DMS153 (cell line): ENCODE results near the gene TADA2A.
"Not testable (repeated sequence)": the region's sequence is repeated elsewhere in the genome, so short reads cannot be mapped to it uniquely, and the experiment has no call there.

Experiments used
- DNase-seq: peaks from one replicate; lab custom pipeline; 2025; lab: John Stamatoyannopoulos, UW

TADA2A gene

GRCh38 chr17:37490638-37491614, 84.2 kb downstream of the TADA2A start:
- no peak for DNase-seq

- no peak for DNase-seq
Measured at GRCh38 chr17:37492167-37492566, 85.5 kb downstream of the TADA2A start.

GRCh38 chr17:37493249-37494027, 86.8 kb downstream of the TADA2A start:
- DNase-seq, result no peak

- DNase-seq, result no peak
Measured at GRCh38 chr17:37494401-37494831, 87.7 kb downstream of the TADA2A start.

GRCh38 chr17:37494971-37495370, 88.3 kb downstream of the TADA2A start:
- DNase-seq, result no peak

- DNase-seq, result no peak
Measured at GRCh38 chr17:37500378-37500777, 93.7 kb downstream of the TADA2A start.

- DNase-seq, result no peak
Measured at GRCh38 chr17:37502009-37502936, 95.6 kb downstream of the TADA2A start.

GRCh38 chr17:37503148-37503547, 96.5 kb downstream of the TADA2A start:
- DNase-seq, result no peak

GRCh38 chr17:37505333-37505732, 98.6 kb downstream of the TADA2A start:
- no peak for DNase-seq

GRCh38 chr17:37506678-37507077, 100.0 kb downstream of the TADA2A start:
- DNase-seq, result no peak

- no peak for DNase-seq
Measured at GRCh38 chr17:37507111-37507510, 100.4 kb downstream of the TADA2A start.

- no peak for DNase-seq
Measured at GRCh38 chr17:37510056-37510455, 103.4 kb downstream of the TADA2A start.

- not testable (repeated sequence) for DNase-seq
Measured at GRCh38 chr17:37511642-37512041, 105.0 kb downstream of the TADA2A start.

GRCh38 chr17:37512442-37513068, 105.9 kb downstream of the TADA2A start:
- no peak for DNase-seq

GRCh38 chr17:37513711-37514110, 107.0 kb downstream of the TADA2A start:
- DNase-seq, result no peak

- no peak for DNase-seq
Measured at GRCh38 chr17:37516127-37516571, 109.5 kb downstream of the TADA2A start.

GRCh38 chr17:37517881-37518280, 111.2 kb downstream of the TADA2A start:
- no peak for DNase-seq

GRCh38 chr17:37518826-37519225, 112.1 kb downstream of the TADA2A start:
- no peak for DNase-seq

- DNase-seq, result no peak
Measured at GRCh38 chr17:37519251-37519985, 112.7 kb downstream of the TADA2A start.

- no peak for DNase-seq
Measured at GRCh38 chr17:37520174-37520573, 113.5 kb downstream of the TADA2A start.
